HG02943 (cell line): ENCODE results near the gene TYW3.

Source experiments
- ATAC-seq: cut with Tn5 transposase; IDR thresholded peaks from one replicate; pipeline ENCODE4 v1.9.1; 2021; ENCODE audit warnings: mild to moderate bottlenecking, low read depth, moderate library complexity; ENCODE audit not compliant: unreplicated experiment

The TYW3 gene, protein sequence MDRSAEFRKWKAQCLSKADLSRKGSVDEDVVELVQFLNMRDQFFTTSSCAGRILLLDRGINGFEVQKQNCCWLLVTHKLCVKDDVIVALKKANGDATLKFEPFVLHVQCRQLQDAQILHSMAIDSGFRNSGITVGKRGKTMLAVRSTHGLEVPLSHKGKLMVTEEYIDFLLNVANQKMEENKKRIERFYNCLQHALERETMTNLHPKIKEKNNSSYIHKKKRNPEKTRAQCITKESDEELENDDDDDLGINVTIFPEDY

GRCh38 chr1:74732960-74733603 is at the start of gene TYW3, which contains the start of gene CRYZ:
TSS of gene TYW3 (plus strand) at chr1:74733152. CDS start at chr1:74733245, 93 bp downstream.
TSS of gene CRYZ (minus strand) at chr1:74733050. CDS start at chr1:74724821, 8,229 bp downstream.
- ATAC-seq: peak; percentile 62

DNA sequence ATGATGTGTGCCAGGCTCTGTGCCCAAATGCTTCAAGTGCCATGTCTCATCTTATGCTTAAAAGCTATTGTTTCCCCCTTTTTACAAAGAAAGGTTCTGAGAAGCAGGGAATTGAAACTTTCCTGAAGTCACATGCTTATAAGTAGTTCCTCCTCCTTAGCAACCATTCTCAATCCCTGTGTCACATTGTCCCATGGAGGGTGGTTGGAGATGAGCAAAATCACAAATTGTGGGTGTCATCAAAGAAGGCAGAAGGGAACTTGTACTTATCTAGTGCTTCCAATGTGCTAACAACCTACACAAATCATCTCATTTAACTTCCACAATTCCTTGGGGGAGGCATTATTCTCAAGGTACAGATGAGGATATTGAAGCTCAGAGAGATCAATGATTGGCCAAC is 49.3 kb upstream of the TYW3 start:
- no peak for ATAC-seq

DNA sequence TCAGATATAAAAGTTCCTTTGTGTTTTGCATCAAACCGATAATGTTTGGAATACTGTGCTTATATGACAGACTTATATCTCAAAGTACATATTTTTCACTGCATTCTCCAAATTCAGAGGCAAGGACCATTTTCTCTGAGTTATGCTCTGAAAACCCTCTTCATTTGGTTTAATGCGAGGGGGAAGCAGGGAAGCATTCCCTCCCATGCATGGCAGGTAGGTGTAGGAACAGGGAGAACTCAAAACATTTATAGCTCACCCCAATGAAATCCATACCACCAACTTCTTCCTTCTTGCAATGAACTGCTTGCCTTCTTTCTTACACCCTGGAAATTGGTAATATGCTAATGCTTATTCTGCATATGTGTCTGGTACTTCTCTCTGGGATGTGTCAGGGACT is 48.7 kb upstream of the TYW3 start:
- ATAC-seq: no peak

GRCh38 chr1:74686928-74687327 is 46.0 kb upstream of the TYW3 start:
- no peak for ATAC-seq

DNA sequence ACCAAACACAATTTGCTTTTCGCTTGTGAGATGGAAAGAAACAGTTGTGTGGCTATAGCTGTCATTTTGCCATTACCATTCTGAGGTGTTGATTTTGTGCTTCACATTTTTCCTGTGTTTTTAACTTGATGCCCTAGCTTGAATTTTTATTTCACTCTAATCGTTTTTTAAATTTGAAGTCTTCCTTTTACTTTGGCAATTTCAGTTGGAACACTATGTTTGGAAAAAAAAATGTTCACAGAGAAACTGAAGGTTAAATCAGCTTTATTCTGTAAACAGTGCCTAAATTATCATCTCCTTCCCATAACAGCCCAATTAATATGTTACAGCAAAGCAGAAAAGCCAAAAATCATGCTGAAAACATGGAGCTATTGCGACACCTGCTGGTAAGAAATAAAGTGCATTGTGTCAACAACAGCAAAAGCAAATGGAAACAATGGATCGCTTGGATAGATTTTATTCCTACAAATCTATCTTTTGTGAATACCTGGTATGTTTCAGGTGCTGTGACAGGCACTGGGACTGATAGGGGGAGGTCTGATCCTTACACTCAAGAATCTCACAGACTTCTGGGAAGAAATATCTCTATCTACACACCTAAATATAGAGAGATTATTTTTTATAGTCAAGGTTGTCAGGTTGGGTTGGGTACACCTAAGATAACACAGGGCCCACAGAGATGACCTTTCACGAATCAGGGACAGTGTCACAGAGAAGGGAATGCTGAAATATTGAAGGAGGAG is 43.2 kb upstream of the TYW3 start:
- no peak for ATAC-seq

GRCh38 chr1:74690364-74690696 is 42.6 kb upstream of the TYW3 start:
- no peak for ATAC-seq

GRCh38 chr1:74690909-74691308 is 42.0 kb upstream of the TYW3 start:
- ATAC-seq: no peak

- no peak for ATAC-seq
Observed at GRCh38 chr1:74693473-74693872, 39.5 kb upstream of the TYW3 start.

DNA sequence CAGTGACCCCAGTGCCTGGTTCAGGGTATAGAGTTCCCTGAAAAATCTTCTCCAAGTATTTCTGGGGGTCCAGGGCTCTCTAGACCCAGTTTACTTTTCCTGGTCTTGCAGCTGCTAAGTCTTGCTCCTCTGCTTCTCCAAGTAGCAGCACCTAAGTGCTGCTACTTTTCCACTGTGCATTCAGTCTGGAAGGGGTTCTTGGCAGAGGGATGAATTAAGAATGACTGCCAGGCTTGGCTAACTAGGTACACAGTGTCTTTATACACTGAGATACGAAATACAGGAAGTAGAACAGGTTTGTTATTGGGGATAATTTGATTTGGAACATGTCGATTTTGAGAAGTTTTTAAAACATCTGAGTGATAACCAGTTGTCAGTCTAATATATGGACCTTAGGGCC is 35.1 kb upstream of the TYW3 start:
- no peak for ATAC-seq

- no peak for ATAC-seq
Observed at GRCh38 chr1:74699331-74699730, 33.6 kb upstream of the TYW3 start.

DNA sequence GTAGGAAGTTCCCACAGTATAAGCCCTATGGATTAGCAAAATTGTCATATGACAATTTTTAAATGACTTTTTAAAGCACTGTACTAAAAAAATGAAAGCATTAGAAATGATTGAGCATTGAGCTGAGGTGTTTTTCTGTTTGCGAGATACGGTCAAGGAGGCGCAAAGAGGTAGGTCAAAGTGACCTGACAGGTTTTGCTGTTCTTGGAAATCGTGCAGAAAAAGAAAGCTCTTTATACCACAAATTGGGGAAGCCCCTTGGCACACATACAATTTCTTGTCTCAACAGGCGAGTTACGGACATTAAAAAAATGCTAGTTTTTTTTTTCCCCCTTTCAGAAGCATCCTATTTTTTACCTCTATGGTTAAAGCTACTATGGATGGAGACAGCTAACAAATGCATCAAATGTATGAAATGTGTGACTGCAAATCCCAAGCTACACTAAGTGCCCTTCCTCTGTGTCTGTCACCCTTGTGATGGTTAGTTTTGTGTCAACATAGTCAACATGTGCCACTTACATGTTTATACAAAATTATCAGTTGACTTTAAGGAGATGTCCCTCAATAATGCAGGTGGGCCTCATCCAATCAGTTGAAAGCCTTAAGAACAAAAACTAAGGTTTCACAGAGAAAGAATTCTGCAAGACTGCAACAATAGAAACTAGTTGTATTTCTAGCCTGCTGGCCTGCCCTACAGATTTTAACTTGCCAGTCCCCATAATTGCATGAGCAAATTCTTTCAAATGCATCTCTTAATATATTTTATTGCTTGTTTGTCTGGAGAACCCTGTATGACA is 29.4 kb upstream of the TYW3 start:
- no peak for ATAC-seq

DNA sequence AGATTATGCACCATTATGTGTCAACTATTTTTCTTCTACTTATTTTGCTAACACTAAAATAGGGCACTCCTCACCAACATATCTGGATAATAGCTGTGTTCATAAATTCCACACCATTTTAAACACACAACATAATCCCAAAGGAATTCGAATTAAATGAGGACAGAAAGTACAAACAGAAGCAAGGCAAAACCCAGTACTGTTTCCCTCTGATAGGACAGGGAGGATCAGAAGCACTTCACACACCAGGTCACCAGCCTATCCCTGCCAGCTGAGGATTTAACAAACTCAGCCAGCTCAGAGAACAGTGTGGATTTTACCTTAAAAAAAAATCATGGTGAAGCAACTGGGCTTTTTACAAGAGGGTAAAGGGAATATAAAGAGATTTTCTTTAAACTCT is 20.1 kb upstream of the TYW3 start:
- no peak for ATAC-seq

DNA sequence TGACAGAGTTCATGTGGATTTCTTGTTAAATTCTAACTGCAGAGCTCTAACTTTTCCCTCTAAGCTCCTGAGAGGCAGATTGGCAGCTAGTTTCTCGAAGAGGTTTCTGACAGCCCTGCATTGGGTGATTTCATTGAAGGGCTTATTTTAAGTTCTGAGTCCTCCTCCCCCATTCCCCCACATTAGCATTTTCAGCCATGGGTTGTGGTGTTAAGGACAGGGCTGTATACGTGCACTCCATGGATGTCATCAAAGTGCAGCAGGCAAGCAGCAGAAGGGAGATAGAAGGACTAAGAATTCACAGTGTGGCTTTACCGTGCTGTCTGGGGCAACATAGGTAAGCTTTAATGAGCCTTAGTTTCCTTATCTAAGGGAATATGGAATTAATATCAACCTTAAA is 19.1 kb upstream of the TYW3 start:
- no peak for ATAC-seq

DNA sequence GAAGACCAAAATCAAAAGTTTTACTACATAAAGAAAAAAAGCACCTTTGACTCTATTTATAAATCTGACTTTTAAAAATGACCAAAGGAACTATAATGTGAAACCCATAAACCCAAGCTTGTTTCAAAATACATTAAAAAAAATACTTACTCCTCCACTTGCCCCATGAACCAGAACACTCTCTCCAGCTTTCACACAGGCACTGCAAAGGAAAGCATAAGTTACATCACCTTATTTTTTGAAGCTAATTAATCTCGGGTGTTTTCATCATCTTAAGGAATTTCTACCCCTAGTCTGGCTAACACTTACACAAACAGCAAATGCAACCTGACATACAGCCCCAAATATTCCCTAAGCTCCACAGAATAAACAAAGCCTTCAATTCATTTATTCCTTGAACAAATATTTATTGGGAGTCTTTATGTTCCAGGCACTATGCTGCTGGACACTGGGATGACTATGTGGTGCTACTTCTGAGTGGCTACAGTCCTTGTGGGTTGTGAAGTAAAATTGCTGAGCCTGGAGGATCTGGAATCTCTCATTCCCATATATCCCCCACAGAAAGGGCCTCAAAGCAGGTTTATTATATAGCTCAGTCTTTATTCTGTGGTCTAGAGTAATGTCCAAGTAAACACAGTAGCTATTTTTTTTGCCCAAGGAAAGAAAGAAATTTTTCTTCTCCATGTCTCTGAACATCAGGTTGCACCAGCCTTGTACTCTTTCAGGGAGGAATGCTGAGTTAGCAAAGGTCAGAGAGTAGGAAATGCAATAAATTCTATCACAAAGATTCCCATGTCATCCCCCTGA is 18.3 kb upstream of the TYW3 start:
- no peak for ATAC-seq

GRCh38 chr1:74715236-74715502 is 17.8 kb upstream of the TYW3 start:
- no peak for ATAC-seq

DNA sequence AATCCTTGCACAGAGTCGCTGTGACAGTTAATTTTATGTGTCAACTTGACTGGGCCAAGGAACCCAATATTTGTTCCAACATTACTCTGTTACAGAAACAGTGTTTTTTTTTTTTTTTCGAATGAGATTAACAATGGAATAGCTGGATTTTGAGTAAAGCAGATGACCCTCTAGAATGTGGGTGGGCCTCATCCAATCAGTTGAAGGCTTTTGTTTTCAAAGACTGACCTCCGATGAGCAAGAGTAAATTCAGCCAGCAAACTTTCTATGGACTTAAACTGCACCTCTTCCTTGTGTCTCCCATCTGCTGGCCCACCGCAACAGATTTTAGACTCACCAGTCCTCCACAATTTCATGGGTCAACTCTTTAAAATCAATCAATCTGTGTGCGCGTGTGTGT is 17.1 kb upstream of the TYW3 start:
- no peak for ATAC-seq

GRCh38 chr1:74716822-74717221 is 16.1 kb upstream of the TYW3 start:
- no peak for ATAC-seq

- no peak for ATAC-seq
Observed at GRCh38 chr1:74717626-74718025, 15.3 kb upstream of the TYW3 start.

DNA sequence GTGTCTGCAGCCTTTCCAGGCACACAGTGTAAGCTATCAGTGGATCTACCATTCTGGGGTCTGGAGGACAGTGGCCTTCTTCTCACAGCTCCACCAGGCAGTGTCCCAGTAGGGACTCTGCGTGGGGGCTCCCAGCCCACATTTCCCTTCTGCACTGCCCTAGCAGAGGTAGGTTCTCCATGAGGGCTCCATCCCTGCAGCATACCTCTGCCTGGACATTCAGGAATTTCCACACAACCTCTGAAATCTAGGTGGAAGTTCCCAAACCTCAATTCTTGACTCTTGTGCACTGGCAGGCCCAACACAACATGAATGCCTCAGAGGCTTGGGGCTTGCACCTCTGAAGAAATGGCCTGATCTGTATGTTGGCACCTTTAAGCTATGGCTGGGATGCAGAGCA is 6.9 kb upstream of the TYW3 start:
- ATAC-seq: no peak

DNA sequence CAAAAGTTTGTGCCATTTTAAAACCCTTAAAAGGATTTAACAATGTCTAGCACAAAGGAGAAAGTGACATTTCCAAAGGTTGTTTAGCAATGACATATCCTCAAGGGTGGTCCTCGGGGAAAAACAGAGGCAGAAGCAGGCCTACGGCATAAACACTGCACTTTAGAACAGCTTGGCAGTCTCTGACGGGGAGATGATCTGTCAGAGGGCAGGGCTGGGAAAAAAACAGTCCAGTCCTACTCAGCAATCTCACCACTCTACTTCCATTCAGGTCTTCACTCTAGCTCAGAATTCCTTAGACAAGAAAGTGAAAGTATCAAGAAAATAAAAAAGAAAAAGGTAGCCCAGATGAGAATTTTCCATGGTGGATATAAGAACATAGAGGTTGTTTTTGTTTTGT is 4.2 kb upstream of the TYW3 start:
- no peak for ATAC-seq
